Stimulated activated naive CD8-positive, alpha-beta T cell treated with anti-CD3 and anti-CD28 coated beads, Interleukin-15, Interleukin-2, amounts not matched to agents 100 ng/mL and 50 ng/mL, for 24 hours (primary cell): ENCODE measurements around the gene DBP.

Experiments used
- H3K27ac Mint-ChIP-seq: one replicate; pipeline ENCODE4 v1.8.0; 2021; ENCODE audit warnings: mild to moderate bottlenecking, mixed read lengths
- H3K27me3 Mint-ChIP-seq: one replicate; pipeline ENCODE4 v1.8.0; 2021; ENCODE audit warnings: mixed read lengths
- H3K36me3 Mint-ChIP-seq: one replicate; pipeline ENCODE4 v1.8.0; 2021; ENCODE audit warnings: low read depth, mixed read lengths
- H3K4me1 Mint-ChIP-seq: one replicate; pipeline ENCODE4 v1.8.0; 2021; ENCODE audit warnings: low read depth, mixed read lengths
- H3K4me3 Mint-ChIP-seq: one replicate; pipeline ENCODE4 v1.8.0; 2021; ENCODE audit warnings: mild to moderate bottlenecking, mixed read lengths
- H3K9me3 Mint-ChIP-seq: one replicate; pipeline ENCODE4 v1.8.0; 2021; ENCODE audit warnings: mixed read lengths

The DBP gene

DNA sequence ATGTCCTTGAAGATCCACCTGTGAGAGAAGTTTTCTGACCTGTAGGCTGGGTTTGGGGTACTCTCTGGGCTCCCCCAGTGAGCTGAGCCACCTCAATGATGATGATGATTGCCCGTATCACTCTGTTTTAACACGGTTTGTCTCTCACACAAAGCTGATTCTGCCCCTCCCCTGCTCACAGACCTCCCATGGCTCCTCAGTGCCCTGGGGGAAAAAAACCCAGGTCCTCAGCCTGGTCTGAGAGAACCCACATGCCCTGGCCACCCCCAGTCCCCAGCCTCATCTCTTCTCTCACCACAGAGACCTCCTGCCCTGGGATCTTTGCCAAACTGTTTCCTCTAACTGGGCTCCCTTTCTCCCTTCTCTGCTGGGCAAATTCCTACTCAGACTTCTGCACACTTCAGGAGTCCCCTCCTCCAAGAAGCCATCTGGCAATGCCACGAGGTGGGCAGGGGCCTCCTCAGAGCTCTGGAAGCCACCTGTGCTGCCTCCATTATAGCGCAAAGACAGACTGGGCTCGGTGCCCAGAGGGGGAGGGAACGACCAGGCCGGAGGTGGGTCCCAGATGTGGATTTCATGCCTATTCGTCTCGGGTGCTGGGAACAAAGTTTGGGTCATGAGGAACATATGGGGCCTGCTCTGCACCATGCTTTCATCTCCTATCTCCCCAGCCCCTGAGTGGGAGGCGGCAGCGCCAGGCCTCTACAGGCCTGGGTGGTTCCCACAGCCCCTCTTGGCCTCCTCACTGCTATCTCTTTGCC lies 17.3 kb upstream of the DBP start:
- H3K36me3 Mint-ChIP-seq: no peaks in the 10 kb centered on the region
- no peak overlapping the region for H3K4me3 Mint-ChIP-seq
- peaks cover 10% of the 10 kb centered on the region for H3K4me1 Mint-ChIP-seq
- no peaks in the 10 kb centered on the region for H3K9me3 Mint-ChIP-seq
- no peaks in the 10 kb centered on the region for H3K27me3 Mint-ChIP-seq
- no peak overlapping the region for H3K27ac Mint-ChIP-seq

DNA sequence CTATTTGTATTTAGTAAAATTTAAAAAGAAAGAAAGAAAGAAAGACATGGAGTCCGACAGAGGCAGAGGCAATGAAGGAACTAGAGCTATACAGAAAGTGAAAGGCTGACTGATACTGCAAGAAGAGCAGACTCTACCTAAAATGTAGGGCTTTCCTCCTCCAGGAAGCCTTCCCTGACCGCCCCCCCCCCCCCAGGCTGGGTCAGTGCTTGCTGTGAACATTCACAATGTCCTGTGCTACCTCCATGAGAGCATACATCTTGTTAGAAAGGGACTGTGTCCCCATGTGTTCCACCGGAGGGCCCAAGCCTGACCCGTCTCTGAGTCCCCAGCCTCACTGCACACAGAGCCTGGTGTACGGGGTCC lies 14.5 kb upstream of the DBP start:
- H3K27me3 Mint-ChIP-seq: no peaks in the 10 kb centered on the region
- H3K36me3 Mint-ChIP-seq: no peaks in the 10 kb centered on the region
- no peak overlapping the region for H3K4me3 Mint-ChIP-seq
- H3K27ac Mint-ChIP-seq: no peak overlapping the region
- peaks cover 24% of the 10 kb centered on the region for H3K4me1 Mint-ChIP-seq
- H3K9me3 Mint-ChIP-seq: no peaks in the 10 kb centered on the region

DNA sequence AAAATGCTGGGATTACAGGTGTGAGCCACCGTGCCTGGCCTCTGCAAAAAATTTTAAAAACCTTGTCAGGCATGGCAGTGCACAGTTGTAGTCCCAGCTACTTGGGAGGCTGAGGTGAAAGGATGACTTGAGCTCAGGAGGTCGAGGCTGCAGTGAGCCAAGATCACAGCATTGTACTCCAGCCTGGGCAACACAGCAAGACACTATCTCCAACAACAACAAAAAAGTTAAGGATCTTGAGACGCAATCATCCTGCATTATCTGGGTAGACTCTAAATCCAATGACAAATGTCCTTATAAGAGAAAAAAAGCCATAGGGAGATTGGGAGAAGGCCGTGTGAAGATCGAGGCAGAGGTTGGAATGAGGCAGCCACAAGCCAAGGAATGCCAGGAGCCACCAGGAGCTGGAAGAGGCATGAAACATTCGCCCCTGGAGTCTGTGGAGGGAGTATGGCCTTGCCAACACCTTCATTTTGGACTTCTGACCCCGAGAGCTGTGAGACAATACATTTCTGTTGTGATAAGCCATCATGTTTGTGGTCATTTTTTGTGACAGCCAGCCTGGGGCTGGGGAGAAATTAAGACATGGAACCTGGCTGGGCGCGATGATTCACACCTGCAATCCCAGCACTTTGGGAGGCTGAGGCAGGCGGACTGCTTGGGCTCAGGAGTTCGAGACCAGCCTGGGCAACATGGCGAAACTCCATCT lies 13.9 kb upstream of the DBP start:
- Mint-ChIP-seq H3K36me3 (no peaks in the 10 kb centered on the region), H3K4me1 (peaks cover 26% of the 10 kb centered on the region), H3K27me3 (no peaks in the 10 kb centered on the region), H3K27ac (peak overlapping the region; percentile 13), H3K9me3 (no peaks in the 10 kb centered on the region), H3K4me3 (no peak overlapping the region)

DNA sequence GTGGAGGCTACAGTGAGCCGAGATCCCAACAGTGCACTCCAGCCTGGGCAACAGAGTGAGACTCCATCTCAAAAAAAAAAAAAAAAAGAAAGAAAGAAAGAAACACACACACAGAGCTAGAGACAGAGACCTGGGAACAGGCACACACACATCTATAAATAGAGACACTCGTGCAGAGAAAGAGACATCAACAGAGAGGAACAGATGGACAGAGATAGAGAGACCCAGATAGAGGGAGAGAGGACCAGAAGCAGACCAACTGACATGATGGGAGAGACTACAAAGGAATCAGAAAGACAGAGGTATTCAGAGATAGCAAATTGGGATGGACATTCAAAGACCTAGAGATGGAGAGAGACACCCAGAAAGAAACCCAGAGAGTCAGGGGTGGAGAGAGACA lies 11.0 kb upstream of the DBP start:
- no peaks in the 10 kb centered on the region for H3K27me3 Mint-ChIP-seq
- H3K9me3 Mint-ChIP-seq: no peaks in the 10 kb centered on the region
- peaks cover 44% of the 10 kb centered on the region for H3K4me1 Mint-ChIP-seq
- no peaks in the 10 kb centered on the region for H3K36me3 Mint-ChIP-seq
- no peak overlapping the region for H3K4me3 Mint-ChIP-seq
- H3K27ac Mint-ChIP-seq: no peak overlapping the region

DNA sequence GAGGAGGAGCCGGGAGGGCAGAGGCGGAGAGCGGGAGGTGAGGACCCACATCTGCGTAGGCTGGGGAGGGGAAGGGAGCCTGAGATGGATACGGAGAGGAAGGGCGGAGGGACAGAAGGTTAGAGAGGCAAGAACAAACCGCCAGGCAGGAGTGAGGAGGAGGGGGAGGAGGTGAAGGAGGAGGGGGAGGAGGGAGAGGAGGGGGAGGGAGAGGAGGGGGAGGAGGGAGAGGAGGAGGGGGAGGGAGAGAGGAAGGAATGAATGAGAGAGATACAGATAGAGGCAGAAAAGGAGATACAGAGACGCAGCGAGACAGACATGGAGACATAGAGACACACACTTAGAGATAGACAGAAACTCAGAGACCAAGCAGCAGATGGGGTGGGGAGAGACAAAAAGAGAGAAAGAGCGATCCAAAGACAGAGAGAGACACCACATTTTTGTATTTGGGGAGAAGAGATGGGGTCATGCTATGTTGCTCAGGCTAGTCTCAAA lies 9.6 kb upstream of the DBP start:
- Mint-ChIP-seq H3K27me3 (no peaks in the 10 kb centered on the region), H3K36me3 (no peaks in the 10 kb centered on the region), H3K4me1 (peaks cover 41% of the 10 kb centered on the region), H3K9me3 (no peaks in the 10 kb centered on the region), H3K4me3 (peak overlapping the region; percentile 57), H3K27ac (peak overlapping the region; percentile 87)

DNA sequence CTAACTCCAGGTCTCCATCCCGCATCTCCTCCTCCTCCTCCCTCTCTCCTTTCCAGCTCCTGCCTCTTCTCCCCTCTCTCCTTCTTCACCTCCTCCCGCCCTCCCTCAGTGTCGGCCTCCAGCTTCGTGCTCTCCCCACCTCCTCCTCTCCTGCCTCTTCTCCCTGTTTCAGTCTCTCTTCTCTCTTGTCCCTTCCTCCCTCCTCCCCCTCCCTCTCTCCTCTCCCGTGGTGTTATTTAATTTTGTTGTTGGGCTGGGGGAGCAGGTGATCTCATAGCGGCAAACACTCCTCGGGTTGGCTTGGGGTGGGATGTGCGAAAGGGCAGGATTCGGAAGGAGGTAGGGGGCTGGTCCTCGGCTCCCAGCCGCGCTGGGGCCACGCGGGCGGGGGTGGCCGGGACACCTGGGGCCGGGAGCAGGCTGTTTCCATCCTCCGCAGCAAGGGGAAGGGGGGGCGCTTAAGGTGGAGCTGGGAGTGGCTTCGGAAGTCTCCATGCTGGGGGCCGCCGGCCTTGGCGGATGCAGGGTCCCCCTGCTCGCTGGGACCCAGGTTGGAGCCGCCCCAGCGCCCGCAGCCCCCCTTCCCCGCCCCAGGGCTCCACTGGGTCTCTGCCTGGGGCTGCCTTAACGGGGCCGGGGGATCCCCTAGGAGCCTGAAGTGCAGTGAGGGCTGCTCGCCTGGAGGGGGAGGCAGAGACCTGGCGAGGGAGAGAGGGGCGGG lies 9.0 kb upstream of the DBP start, which contains the start of gene CA11:
TSS of gene CA11 (minus strand) at position 187 of the 721 bp plus-strand sequence. CDS start 555 bp downstream, outside the sequence.
- no peaks in the 10 kb centered on the region for H3K36me3 Mint-ChIP-seq
- peak within 1 kb of the TSS; percentile 84 for H3K4me3 Mint-ChIP-seq
- peak within 1 kb of the TSS; percentile 89 for H3K27ac Mint-ChIP-seq
- no peaks in the 10 kb centered on the region for H3K9me3 Mint-ChIP-seq
- no peaks in the 10 kb centered on the region for H3K27me3 Mint-ChIP-seq
- H3K4me1 Mint-ChIP-seq: peaks cover 41% of the 10 kb centered on the region

DNA sequence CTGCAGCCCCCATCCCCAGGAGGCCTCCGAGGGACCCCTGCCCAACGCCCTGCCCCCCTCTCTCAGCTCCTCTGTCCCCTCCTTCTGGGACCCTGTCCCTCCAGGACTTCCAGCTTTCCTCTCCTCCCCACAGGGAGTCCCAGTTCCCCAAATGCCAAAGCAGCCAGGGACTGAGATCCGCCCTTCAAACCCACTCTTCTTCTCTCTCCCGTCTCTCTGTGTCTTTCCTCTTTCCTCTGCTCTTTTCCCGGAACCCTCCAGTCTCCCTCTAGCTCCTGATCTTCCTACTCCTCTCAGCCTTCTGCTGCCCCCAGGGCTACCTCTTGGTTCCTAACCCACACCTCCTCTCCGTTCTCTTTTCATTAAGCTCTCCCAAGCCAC lies 8.4 kb upstream of the DBP start:
- H3K4me3 Mint-ChIP-seq: peak overlapping the region; percentile 84
- peaks cover 41% of the 10 kb centered on the region for H3K4me1 Mint-ChIP-seq
- H3K9me3 Mint-ChIP-seq: no peaks in the 10 kb centered on the region
- peak overlapping the region; percentile 89 for H3K27ac Mint-ChIP-seq
- H3K36me3 Mint-ChIP-seq: no peaks in the 10 kb centered on the region
- no peaks in the 10 kb centered on the region for H3K27me3 Mint-ChIP-seq

DNA sequence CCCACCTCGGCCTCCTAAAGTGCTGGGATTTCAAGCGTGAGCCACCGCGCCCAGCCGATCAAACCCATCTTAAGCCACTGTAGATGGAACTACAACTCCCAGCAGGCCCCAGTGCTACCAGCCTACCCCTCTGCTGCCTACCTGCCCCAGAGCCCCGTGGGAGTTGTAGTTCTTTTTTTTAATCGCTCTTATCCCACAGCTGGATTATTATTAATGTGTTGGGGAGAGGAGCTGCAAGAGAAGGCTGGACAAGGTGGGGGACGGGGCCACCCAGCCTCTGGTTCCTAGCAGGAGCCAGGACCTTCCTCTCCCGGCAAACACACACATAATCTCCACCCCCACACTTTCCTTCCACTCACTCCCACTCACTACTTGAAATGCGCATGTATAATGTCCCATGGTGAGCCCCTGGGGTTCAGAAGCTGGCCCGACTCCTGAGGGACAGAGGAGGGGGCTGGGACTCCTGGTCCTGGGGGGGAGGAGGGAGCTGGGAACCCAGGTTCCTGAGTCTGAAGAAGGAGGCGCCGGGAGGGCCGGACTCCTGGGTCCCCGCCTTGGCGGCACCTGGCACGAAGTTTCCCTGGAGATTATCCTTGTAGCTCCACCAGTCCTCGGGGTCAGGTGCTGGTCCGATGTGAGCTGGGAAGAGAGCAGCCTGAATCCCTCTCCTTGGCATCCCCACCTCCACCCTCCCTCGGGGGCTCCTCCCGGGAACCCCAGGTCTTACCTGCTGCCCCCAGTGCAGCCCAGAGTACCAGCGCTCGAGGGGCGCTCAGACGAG lies 7.8 kb upstream of the DBP start:
- H3K27ac Mint-ChIP-seq: peak overlapping the region; percentile 88
- no peaks in the 10 kb centered on the region for H3K36me3 Mint-ChIP-seq
- no peaks in the 10 kb centered on the region for H3K27me3 Mint-ChIP-seq
- peak overlapping the region; percentile 84 for H3K4me3 Mint-ChIP-seq
- H3K9me3 Mint-ChIP-seq: no peaks in the 10 kb centered on the region
- peaks cover 42% of the 10 kb centered on the region for H3K4me1 Mint-ChIP-seq

DNA sequence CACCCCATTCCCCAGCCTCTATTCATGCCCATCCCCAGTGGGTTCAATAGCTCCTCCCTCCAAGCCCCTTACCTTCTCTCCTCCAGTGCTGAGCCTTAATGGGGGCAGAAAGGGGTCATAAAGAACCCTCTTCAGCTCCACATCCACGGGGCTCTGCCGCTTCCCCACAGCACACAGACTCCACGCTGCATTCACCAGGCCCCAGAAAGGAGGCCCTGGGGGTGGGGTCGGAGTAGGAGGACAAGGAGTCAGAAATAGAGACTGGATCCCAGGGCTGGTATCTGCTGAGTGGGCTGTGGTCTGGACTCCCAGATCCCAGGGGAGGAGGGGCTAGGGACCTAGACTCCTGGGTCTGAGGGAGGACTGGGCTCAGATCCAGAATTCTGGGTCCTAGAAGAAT lies 7.2 kb upstream of the DBP start:
- Mint-ChIP-seq H3K27me3 (no peaks in the 10 kb centered on the region), H3K36me3 (no peaks in the 10 kb centered on the region), H3K4me3 (no peak overlapping the region), H3K27ac (no peak overlapping the region), H3K9me3 (no peaks in the 10 kb centered on the region), H3K4me1 (peaks cover 41% of the 10 kb centered on the region)

DNA sequence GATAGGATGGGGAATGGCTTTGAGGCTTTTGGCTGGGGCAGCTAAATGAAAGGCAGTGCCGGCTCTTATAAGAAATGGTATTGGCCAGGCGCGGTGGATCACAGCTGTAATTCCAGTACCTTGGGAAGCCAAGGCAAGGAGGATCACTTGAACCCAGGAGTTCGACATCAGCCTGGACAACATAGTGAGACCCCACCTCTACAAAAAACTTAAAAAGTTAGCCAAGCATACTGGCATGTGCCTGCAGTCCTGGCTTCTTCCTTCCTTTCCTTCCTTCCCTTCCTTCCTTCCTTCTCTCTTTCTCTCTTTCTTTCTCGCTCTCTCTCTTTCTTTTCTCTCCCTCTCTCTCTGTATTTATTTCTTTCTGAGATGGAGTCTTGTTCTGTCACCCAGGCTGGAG lies 5.7 kb upstream of the DBP start:
- no peaks in the 10 kb centered on the region for H3K27me3 Mint-ChIP-seq
- no peak overlapping the region for H3K4me3 Mint-ChIP-seq
- H3K27ac Mint-ChIP-seq: no peak overlapping the region
- H3K36me3 Mint-ChIP-seq: no peaks in the 10 kb centered on the region
- H3K4me1 Mint-ChIP-seq: peaks cover 45% of the 10 kb centered on the region
- H3K9me3 Mint-ChIP-seq: no peaks in the 10 kb centered on the region

DNA sequence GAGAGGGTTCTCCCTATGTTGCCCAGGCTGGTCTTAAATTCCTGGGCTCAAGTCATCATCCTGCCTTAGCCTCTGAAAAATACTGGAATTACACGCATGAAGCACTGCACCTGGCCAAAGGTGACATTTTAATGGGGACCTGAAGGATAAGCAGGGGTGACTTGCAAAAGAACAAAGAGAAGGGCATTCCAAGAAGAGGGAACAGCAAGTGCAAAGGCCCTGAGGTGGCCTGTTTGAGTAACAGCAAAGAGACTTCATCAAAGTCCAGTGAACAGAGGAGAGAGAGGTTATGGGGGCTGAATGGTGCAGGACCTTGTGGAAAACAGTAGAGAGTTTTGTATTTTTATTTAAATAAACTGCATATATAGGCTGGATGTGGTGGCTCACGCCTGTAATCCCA lies 4.7 kb upstream of the DBP start:
- no peaks in the 10 kb centered on the region for H3K36me3 Mint-ChIP-seq
- H3K4me3 Mint-ChIP-seq: no peak overlapping the region
- no peaks in the 10 kb centered on the region for H3K9me3 Mint-ChIP-seq
- H3K4me1 Mint-ChIP-seq: peaks cover 46% of the 10 kb centered on the region
- H3K27ac Mint-ChIP-seq: no peak overlapping the region
- no peaks in the 10 kb centered on the region for H3K27me3 Mint-ChIP-seq

DNA sequence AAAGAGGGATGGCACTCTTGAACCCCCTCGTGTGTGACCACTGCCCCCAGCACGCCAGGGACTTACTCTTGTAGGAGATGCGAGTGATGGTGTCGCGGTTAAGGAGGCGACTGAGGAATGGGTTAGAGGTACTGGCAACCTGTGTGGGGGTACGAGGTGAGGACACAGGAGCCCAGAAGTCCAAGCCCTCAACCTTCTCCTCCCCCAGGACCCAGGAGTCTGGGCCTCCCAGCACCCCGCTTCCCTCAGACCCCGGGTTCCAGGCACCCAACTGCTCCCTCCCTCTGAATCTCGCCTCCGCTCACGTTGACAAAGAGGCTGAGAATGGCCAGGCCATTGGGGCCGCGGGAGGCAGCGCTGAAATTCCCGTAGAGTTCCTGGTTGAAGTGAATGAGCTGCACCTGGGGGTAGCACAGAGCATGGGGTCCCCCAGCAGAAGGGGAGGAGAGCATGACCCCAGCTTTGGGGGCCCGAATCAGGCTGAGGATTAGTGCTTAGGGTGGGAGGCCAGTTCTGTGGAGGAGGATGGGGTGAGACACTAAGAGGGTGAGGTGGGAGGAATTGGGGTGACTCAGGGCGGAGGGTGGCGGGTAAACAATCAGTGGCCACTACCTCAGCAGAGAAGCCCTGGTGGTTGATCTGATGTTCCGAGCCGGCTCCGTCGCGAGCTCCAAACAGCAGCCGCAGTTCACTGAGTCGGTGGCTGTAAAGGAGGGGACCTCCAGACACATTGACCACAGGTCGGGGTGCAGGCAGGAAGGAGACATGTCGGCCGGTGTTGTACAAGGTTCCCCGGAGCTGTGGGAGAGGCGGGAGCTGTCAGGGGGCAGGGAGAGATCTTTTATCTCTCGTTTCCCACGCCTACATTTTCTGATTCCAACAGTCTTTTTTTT lies 2.5 kb upstream of the DBP start:
- Mint-ChIP-seq H3K9me3 (no peaks in the 10 kb centered on the region), H3K27ac (peak overlapping the region; percentile 63), H3K36me3 (no peaks in the 10 kb centered on the region), H3K4me3 (peak overlapping the region; percentile 39), H3K4me1 (peaks cover 44% of the 10 kb centered on the region), H3K27me3 (no peaks in the 10 kb centered on the region)

DNA sequence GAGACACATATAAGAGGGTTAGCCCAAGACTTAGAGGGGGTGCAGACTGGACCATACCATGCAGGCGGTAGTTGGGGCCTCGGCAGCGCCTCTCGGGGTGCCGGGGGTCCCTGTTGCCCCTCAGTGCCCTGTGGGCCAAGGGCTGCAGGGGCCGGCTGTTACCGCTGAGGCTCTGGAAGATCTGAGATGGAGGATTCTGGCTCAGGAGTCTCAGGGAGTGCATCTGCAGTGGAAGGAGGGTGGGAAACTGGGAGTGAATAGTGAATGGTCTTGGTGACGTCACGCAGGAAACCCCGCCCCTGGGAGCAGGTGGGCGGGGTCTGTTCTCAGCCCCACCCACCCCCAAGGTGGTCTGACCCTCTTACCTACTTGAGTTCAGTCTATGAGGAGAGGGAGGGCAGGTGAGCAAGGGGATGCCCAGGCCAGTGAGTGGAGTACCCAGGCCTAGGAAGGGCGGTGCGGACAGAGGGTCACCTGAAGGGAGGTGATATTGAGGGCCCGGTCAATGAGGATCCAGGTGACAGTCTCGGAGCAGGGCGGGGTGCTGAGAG lies 1.7 kb upstream of the DBP start:
- Mint-ChIP-seq H3K36me3 (no peaks in the 10 kb centered on the region), H3K4me1 (peaks cover 47% of the 10 kb centered on the region), H3K9me3 (no peaks in the 10 kb centered on the region), H3K27me3 (no peaks in the 10 kb centered on the region), H3K4me3 (no peak overlapping the region), H3K27ac (peak overlapping the region; percentile 97)
